Body of pancreas (tissue), 4 donors: ENCODE data around the gene CARD19.

Source experiments
- CTCF ChIP-seq, 7 experiments: fragments of 450-650 bp in 4 of 7; fragments of 200-600 bp in 3 of 7; sonication (generic) in 3 of 7; IDR thresholded peaks; one replicate each; pipeline ENCODE4 v1.5.1; 2016 to 2019; ENCODE audit warnings: antibody characterized with exemption in 7 of 7
- POLR2A ChIP-seq, 3 donors: fragments of 450-650 bp; IDR thresholded peaks; one replicate each; pipeline ENCODE4 v1.6.1; 2016; ENCODE audit warnings: antibody characterized with exemption in 3 of 3, mild to moderate bottlenecking in 2 of 3

- no peak for TF ChIP-seq CTCF (IDR thresholded peaks at IDR 0.05)
- TF ChIP-seq POLR2A (IDR thresholded peaks at IDR 0.05) = no peak
Measured at GRCh38 chr9:93077367-93077766, 18.6 kb upstream of the CARD19 start.
